ENCODE data around the gene SCD. TPM values are rescaled to one million over a fixed set of nuclear protein-coding genes. Genes with fewer than 3 reads are reported as not detected.

The SCD gene
- total RNA-seq, 1 donor from 2014 or later = 589 TPM

DNA sequence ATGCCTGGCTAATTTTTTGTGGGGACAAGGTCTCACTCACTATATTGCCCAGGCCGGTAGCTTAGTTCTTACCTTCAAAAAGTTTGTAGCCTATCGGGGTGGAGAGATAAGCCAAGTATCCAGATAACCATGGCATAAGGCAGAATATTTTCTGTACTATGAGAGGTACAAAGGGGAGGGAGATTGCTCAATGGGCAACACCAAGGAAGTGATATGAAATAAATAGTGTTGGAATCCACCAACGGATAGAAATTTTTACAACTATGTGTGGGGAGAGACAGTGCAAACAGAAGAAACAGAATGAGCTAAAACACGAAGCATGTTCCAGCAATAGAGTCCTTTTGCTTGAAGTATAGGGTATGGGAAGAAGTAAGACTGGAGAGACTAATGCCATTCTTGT lies 8.1 kb downstream of the SCD start:
- no peak overlapping the region for H3K27ac Mint-ChIP-seq (ENCODE audit: unreplicated experiment)
- H3K4me3 Mint-ChIP-seq (ENCODE audit: unreplicated experiment) = no peak overlapping the region
- peaks cover 45% of the 10 kb centered on the region for H3K4me1 Mint-ChIP-seq (ENCODE audit: low read depth, unreplicated experiment)
- TF ChIP-seq CTCF (IDR thresholded peaks at IDR 0.05; ENCODE audit: partially characterized antibody, unreplicated experiment) = no peak
- DNase-seq = no peak
- peaks cover 2% of the 10 kb centered on the region for H3K27me3 Mint-ChIP-seq (ENCODE audit: unreplicated experiment)
- peaks cover 6% of the 10 kb centered on the region for H3K9me3 Mint-ChIP-seq (ENCODE audit: unreplicated experiment)
- H3K36me3 Mint-ChIP-seq (ENCODE audit: unreplicated experiment) = peaks cover 27% of the 10 kb centered on the region

DNA sequence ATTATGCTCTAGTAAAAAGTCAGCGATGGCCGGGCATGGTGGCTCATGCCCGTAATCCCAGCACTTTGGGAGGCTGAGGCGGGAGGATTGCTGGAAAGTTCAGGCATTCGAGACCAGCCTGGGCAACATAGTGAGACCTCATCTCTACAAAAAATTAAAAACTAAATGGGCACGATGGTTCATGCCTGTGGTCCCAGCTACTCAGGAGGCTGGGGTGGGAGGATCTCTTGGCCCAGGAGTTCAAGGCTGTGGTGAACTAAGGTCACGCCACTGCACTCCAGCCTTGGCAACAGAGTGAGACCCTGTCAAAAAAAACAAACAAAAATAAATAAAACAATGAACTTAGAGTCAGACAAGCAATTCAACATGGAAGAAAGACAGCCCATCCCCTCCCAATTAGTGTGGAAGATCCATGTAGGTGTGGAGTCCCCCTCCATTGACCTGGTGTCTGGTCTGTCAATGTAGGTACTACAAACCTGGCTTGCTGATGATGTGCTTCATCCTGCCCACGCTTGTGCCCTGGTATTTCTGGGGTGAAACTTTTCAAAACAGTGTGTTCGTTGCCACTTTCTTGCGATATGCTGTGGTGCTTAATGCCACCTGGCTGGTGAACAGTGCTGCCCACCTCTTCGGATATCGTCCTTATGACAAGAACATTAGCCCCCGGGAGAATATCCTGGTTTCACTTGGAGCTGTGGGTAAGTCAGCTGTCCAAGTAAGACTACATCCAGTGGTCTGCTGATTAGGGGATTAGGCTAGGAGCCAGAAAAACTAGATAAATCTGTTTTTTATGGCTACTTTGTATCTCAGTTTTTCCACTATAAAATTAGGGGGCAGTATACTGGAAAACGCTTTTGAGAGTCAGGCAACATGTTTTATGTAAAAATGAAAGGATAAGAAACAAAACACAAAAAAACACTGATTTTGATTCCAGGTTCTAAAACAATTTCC lies 9.3 kb downstream of the SCD start:
- H3K36me3 Mint-ChIP-seq (ENCODE audit: unreplicated experiment) = peaks cover 23% of the 10 kb centered on the region
- peaks cover 2% of the 10 kb centered on the region for H3K27me3 Mint-ChIP-seq (ENCODE audit: unreplicated experiment)
- no peak overlapping the region for H3K4me3 Mint-ChIP-seq (ENCODE audit: unreplicated experiment)
- no peak for TF ChIP-seq CTCF (IDR thresholded peaks at IDR 0.05; ENCODE audit: partially characterized antibody, unreplicated experiment)
- no peak for DNase-seq
- peaks cover 5% of the 10 kb centered on the region for H3K9me3 Mint-ChIP-seq (ENCODE audit: unreplicated experiment)
- H3K27ac Mint-ChIP-seq (ENCODE audit: unreplicated experiment) = no peak overlapping the region
- H3K4me1 Mint-ChIP-seq (ENCODE audit: low read depth, unreplicated experiment) = peaks cover 34% of the 10 kb centered on the region

DNA sequence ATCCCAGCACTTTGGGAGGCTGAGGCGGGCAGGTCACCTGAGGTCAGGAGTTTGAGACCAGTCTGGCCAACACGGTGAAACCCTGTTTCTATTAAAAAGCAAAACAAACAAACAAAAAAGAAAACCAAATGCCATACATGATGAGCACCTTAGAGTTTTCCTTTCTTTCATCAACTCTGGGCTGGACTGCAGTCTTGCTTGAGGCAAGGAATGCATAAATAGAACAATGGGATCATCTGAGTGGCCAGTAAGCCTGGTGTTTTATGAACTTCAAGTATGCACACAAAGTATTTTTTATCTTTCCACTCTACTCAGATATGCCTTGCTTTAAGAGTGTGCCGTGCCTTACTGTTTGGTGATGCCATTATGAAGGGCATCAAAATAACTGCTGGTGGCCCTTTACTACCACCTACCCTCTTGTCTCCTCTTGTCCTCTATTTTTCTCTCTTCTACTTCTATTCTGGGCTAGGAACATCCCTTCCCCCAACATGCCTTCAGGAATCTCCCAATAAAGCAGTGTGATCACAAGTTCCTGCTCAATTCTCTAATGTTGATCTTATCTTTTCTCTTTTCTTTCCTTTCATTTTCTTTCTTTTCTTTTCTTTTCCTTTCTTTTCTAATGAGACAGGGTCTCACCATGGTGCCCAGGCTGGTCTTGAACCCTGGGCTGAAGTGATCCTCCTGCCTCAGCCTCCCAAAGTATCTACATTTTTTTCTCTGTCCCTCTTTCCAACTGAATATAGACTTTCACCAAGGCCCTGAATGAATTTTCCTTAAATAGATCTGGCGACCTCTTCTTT lies 10.2 kb downstream of the SCD start:
- no peak for DNase-seq
- peaks cover 5% of the 10 kb centered on the region for H3K9me3 Mint-ChIP-seq (ENCODE audit: unreplicated experiment)
- peak overlapping the region; percentile 28 for H3K4me3 Mint-ChIP-seq (ENCODE audit: unreplicated experiment)
- TF ChIP-seq CTCF (IDR thresholded peaks at IDR 0.05; ENCODE audit: partially characterized antibody, unreplicated experiment) = no peak
- H3K4me1 Mint-ChIP-seq (ENCODE audit: low read depth, unreplicated experiment) = peaks cover 28% of the 10 kb centered on the region
- peaks cover 2% of the 10 kb centered on the region for H3K27me3 Mint-ChIP-seq (ENCODE audit: unreplicated experiment)
- peak overlapping the region; percentile 39 for H3K27ac Mint-ChIP-seq (ENCODE audit: unreplicated experiment)
- H3K36me3 Mint-ChIP-seq (ENCODE audit: unreplicated experiment) = peaks cover 22% of the 10 kb centered on the region

DNA sequence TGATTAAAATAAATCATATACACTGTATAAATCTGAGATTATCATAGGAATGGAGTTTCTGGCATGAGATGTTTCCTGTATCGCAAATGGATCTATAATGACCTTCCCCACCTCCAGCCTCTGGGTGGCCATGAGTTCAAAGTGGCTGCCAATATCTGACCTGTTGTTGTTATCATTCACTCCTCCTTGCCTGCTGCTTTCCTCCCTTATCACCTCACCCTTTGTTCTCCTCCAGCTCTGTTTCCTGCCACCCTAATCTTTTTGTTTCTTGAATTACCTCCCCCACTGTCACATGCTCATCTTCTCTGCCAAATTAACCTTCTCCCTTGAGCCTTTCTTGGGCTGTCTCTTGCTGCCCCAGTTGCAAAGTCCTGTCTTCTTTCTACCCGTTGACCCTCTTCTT lies 12.0 kb downstream of the SCD start:
- TF ChIP-seq CTCF (IDR thresholded peaks at IDR 0.05; ENCODE audit: partially characterized antibody, unreplicated experiment) = no peak
- H3K27ac Mint-ChIP-seq (ENCODE audit: unreplicated experiment) = peak overlapping the region; percentile 41
- no peak for DNase-seq
- peak overlapping the region; percentile 56 for H3K4me3 Mint-ChIP-seq (ENCODE audit: unreplicated experiment)
- H3K27me3 Mint-ChIP-seq (ENCODE audit: unreplicated experiment) = peaks cover 2% of the 10 kb centered on the region
- H3K4me1 Mint-ChIP-seq (ENCODE audit: low read depth, unreplicated experiment) = peaks cover 25% of the 10 kb centered on the region
- peaks cover 6% of the 10 kb centered on the region for H3K9me3 Mint-ChIP-seq (ENCODE audit: unreplicated experiment)
- H3K36me3 Mint-ChIP-seq (ENCODE audit: unreplicated experiment) = peaks cover 17% of the 10 kb centered on the region

All from glutamatergic neuron (in vitro differentiated cells).